RWPE2 (cell line): ENCODE results near the gene PSENEN.

Experiments
- ATAC-seq: fragments of 200-7000 bp; cut with Tn5 transposase; 3 replicates; pipeline ENCODE4 v1.9.1; 2021; ENCODE audit warnings: low read depth
- DNase-seq: peaks from one replicate; pipeline ENCODE4 v3.0.0-alpha.2; 2020; ENCODE audit warnings: low spot score
- H3K27ac ChIP-seq: fragments of 450-650 bp; 2 replicates; pipeline ENCODE4 v1.5.1; 2017; ENCODE audit warnings: mild to moderate bottlenecking; ENCODE audit not compliant: poor library complexity, severe bottlenecking
- H3K27me3 ChIP-seq: fragments of 250-450 bp; sonication (Bioruptor Pico); 2 replicates; pipeline ENCODE4 v1.5.1; 2021; ENCODE audit warnings: mild to moderate bottlenecking, moderate library complexity; ENCODE audit not compliant: insufficient read depth, poor library complexity, severe bottlenecking
- H3K36me3 ChIP-seq: fragments of 250-450 bp; sonication (Bioruptor Pico); 2 replicates; pipeline ENCODE4 v1.5.1; 2020; ENCODE audit warnings: low read depth, mild to moderate bottlenecking, moderate library complexity
- H3K4me1 ChIP-seq: fragments of 250-450 bp; sonication (Bioruptor Pico); 2 replicates; pipeline ENCODE4 v1.5.1; 2021; ENCODE audit warnings: mild to moderate bottlenecking, moderate library complexity; ENCODE audit not compliant: insufficient read depth, poor library complexity, severe bottlenecking
- H3K4me3 ChIP-seq: fragments of 250-450 bp; sonication (Bioruptor Pico); 2 replicates; pipeline ENCODE4 v1.5.1; 2021; ENCODE audit warnings: mild to moderate bottlenecking, moderate library complexity; ENCODE audit not compliant: severe bottlenecking
- H3K9me3 ChIP-seq: fragments of 250-450 bp; sonication (Bioruptor Pico); 2 replicates; pipeline ENCODE4 v1.5.1; 2021; ENCODE audit warnings: mild to moderate bottlenecking, moderate library complexity; ENCODE audit not compliant: severe bottlenecking
- CTCF ChIP-seq: fragments of 450-650 bp; IDR thresholded peaks from one replicate; pipeline ENCODE4 v1.5.1; 2017; ENCODE audit warnings: mild to moderate bottlenecking, moderate library complexity; ENCODE audit not compliant: poor library complexity, severe bottlenecking

The PSENEN gene

GRCh38 chr19:35784503-35785338 is 39.3 kb downstream of the PSENEN start:
- no peak overlapping the region for H3K27ac ChIP-seq
- no peak overlapping the region for H3K4me3 ChIP-seq
- ATAC-seq (no peak), DNase-seq (no peak)
- no peak for TF ChIP-seq CTCF
- no peaks in the 10 kb centered on the region for H3K4me1 ChIP-seq
- no peaks in the 10 kb centered on the region for H3K36me3 ChIP-seq
- H3K9me3 ChIP-seq: no peaks in the 10 kb centered on the region
- H3K27me3 ChIP-seq: no peaks in the 10 kb centered on the region

- no peak overlapping the region for H3K4me3 ChIP-seq
- TF ChIP-seq CTCF: no peak
- ATAC-seq (no peak), DNase-seq (no peak)
- no peak overlapping the region for H3K27ac ChIP-seq
- no peaks in the 10 kb centered on the region for H3K4me1 ChIP-seq
- no peaks in the 10 kb centered on the region for H3K36me3 ChIP-seq
- no peaks in the 10 kb centered on the region for H3K27me3 ChIP-seq
- H3K9me3 ChIP-seq: no peaks in the 10 kb centered on the region
Measured at GRCh38 chr19:35785339-35785627, 39.8 kb downstream of the PSENEN start.

- Histone ChIP-seq H3K4me1 (no peaks in the 10 kb centered on the region), H3K4me3 (no peak overlapping the region), H3K27me3 (no peaks in the 10 kb centered on the region), H3K36me3 (no peaks in the 10 kb centered on the region), H3K27ac (no peak overlapping the region), H3K9me3 (no peaks in the 10 kb centered on the region)
- no peak for ATAC-seq
- no peak for DNase-seq
- TF ChIP-seq CTCF: no peak
Measured at GRCh38 chr19:35786299-35787160, 41.1 kb downstream of the PSENEN start.

- Histone ChIP-seq H3K36me3 (no peaks in the 10 kb centered on the region), H3K9me3 (no peaks in the 10 kb centered on the region), H3K27me3 (no peaks in the 10 kb centered on the region), H3K4me1 (no peaks in the 10 kb centered on the region), H3K4me3 (no peak overlapping the region), H3K27ac (no peak overlapping the region)
- DNase-seq (no peak), ATAC-seq (no peak)
- no peak for TF ChIP-seq CTCF
Measured at GRCh38 chr19:35787227-35787799, 41.9 kb downstream of the PSENEN start.
